Mononuclear cell (primary cell): ENCODE measurements around the gene MLST8. TPM values are rescaled to one million over a fixed set of nuclear protein-coding genes. Genes with fewer than 3 reads are reported as not detected.

Source experiments
- H3K27me3 ChIP-seq: 2 replicates; pipeline ENCODE4 v1.6.0; 2011; ENCODE audit warnings: low read length, control low read depth; ENCODE audit not compliant: insufficient read depth
- H3K4me1 ChIP-seq: 2 replicates; pipeline ENCODE4 v1.5.1; 2011; ENCODE audit warnings: mild to moderate bottlenecking, low read length, control low read depth; ENCODE audit not compliant: insufficient read depth
- H3K4me3 ChIP-seq: 2 replicates; pipeline ENCODE4 v1.5.1; 2011; ENCODE audit warnings: mild to moderate bottlenecking, low read length, moderate library complexity
- H3K9me3 ChIP-seq: 2 replicates; pipeline ENCODE4 v1.5.1; 2011; ENCODE audit warnings: low read depth, mild to moderate bottlenecking, control low read depth, low read length
- total RNA-seq: library from RNA; depleted of rRNA; stranded (reverse); fragments of >200 nt; gene quantifications from one replicate; pipeline ENCODE4 v1.2.3, GENCODE V29; 2012

The MLST8 gene
- total RNA-seq, 1 donor, result 11.0 TPM

DNA sequence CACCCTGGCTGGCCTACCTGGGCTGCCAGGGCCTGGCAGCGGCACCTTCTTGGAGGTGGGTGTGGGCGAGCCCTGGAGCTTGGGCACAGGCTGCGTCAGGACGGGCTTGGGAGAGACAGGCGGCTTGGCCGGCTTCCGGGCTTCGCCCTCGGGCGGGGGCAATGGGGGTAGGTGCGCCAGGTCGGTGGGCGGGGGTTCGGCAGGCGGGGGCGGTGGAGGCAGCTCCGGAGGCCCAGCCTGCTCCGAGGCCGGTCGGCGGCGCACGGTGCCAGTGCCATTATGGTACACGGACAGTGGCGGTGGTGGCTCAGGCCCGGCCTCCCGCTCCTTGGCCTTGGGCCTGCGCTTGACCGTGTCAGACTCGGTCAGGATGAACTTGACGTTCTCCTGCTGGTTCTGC lies 25.7 kb upstream of the MLST8 start:
- no peaks in the 10 kb centered on the region for H3K27me3 ChIP-seq
- no peaks in the 10 kb centered on the region for H3K4me1 ChIP-seq
- H3K4me3 ChIP-seq, result no peak overlapping the region
- no peaks in the 10 kb centered on the region for H3K9me3 ChIP-seq

- Histone ChIP-seq H3K27me3 (no peaks in the 10 kb centered on the region), H3K4me1 (no peaks in the 10 kb centered on the region), H3K4me3 (no peak overlapping the region), H3K9me3 (no peaks in the 10 kb centered on the region)
These were observed 24.8 kb upstream of the MLST8 start for GRCh38 chr16:2180461-2180860.

- no peak overlapping the region for H3K4me3 ChIP-seq
- H3K27me3 ChIP-seq, result no peaks in the 10 kb centered on the region
- H3K4me1 ChIP-seq, result no peaks in the 10 kb centered on the region
- no peaks in the 10 kb centered on the region for H3K9me3 ChIP-seq
These were observed 24.0 kb upstream of the MLST8 start for GRCh38 chr16:2180962-2181923.

DNA sequence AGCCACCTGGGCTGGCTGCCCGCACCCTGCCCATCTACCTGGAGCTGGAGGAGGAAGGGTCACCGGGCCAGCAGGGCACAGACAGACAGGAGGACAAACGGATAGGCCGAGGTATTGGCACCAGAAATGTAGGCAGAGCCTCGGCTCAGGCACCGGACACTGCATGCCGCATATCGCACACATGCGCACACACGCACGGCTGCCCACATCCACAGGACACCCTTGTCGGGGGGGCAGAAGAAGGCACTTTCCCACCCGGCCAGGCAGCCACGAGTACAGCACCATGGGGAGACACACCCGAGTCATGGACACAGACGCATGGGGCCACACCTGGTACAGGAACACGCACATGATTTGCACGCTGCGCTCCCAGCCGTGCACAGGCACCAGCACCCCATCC lies 23.3 kb upstream of the MLST8 start:
- Histone ChIP-seq H3K27me3 (no peaks in the 10 kb centered on the region), H3K9me3 (no peaks in the 10 kb centered on the region), H3K4me1 (no peaks in the 10 kb centered on the region), H3K4me3 (no peak overlapping the region)

- Histone ChIP-seq H3K4me3 (no peak overlapping the region), H3K27me3 (no peaks in the 10 kb centered on the region), H3K9me3 (no peaks in the 10 kb centered on the region), H3K4me1 (no peaks in the 10 kb centered on the region)
These were observed 21.6 kb upstream of the MLST8 start for GRCh38 chr16:2183671-2184070.

GRCh38 chr16:2184346-2184745 lies 20.9 kb upstream of the MLST8 start:
- no peaks in the 10 kb centered on the region for H3K27me3 ChIP-seq
- H3K4me3 ChIP-seq, result no peak overlapping the region
- H3K4me1 ChIP-seq, result no peaks in the 10 kb centered on the region
- H3K9me3 ChIP-seq, result no peaks in the 10 kb centered on the region

- H3K4me3 ChIP-seq, result no peak overlapping the region
- no peaks in the 10 kb centered on the region for H3K9me3 ChIP-seq
- H3K4me1 ChIP-seq, result no peaks in the 10 kb centered on the region
- H3K27me3 ChIP-seq, result no peaks in the 10 kb centered on the region
These were observed 20.3 kb upstream of the MLST8 start for GRCh38 chr16:2184962-2185361.

DNA sequence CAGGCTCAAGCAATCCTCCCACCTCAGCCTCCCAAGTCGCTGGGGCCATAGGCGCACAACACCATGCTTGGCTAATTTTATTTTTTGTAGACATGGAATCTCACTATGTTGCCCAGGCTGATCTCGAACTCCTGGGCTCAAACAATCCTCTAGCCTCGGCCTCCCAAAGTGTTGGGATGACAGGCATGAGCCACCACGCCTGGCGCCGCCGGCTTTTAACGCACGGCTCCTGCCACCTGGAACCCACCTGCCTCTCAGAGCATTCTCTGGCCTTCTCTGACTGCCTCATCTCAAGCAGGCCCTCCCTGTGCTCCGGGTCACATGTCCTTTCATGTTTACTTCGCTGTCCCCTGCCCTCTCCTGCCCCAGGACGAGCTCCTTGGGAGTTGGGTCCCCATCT lies 19.2 kb upstream of the MLST8 start:
- Histone ChIP-seq H3K9me3 (no peaks in the 10 kb centered on the region), H3K4me1 (no peaks in the 10 kb centered on the region), H3K27me3 (no peaks in the 10 kb centered on the region), H3K4me3 (no peak overlapping the region)

DNA sequence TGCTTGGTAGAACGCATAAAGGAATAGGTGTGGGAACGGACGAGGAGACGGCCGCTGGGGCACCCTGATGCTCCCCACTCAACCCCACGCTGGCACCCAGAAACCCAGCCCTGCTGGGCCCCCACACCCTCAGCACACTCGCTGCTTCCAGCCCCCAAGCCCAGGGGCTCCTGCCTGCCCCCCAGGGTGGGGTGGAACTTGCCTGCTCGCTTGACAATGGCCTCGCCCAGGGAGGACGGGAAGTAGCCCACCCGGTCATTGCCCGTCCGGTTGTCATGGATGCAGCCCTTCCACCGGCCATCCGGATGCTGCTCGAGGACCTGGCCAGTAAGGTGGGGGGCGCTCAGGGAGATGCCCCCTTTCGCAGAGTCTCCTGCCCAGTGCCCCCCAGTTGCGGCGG lies 18.7 kb upstream of the MLST8 start:
- H3K4me3 ChIP-seq, result no peak overlapping the region
- H3K9me3 ChIP-seq, result no peaks in the 10 kb centered on the region
- H3K27me3 ChIP-seq, result no peaks in the 10 kb centered on the region
- no peaks in the 10 kb centered on the region for H3K4me1 ChIP-seq

GRCh38 chr16:2187212-2187611 lies 18.0 kb upstream of the MLST8 start:
- no peaks in the 10 kb centered on the region for H3K27me3 ChIP-seq
- H3K4me1 ChIP-seq, result no peaks in the 10 kb centered on the region
- H3K9me3 ChIP-seq, result no peaks in the 10 kb centered on the region
- no peak overlapping the region for H3K4me3 ChIP-seq

DNA sequence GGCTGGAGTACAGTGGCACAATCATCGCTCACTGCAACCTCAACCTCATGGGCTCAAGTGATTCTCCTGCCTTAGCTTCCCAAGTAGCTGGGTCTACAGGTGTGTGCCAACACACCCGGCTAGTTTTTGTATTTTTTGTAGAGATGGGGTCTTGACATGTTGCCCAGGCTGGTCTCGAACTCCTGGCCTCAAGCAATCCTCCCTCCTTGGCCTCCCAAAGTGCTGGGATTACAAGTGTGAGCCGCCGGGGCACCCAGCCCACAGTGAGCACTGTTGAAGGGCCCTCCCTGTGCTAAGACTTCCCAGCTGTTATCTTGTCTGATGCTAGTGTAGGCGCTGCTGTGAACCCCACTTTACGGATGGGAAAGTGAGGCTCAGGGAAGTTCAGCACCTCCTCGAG lies 16.9 kb upstream of the MLST8 start:
- no peaks in the 10 kb centered on the region for H3K9me3 ChIP-seq
- H3K27me3 ChIP-seq, result no peaks in the 10 kb centered on the region
- no peaks in the 10 kb centered on the region for H3K4me1 ChIP-seq
- no peak overlapping the region for H3K4me3 ChIP-seq

DNA sequence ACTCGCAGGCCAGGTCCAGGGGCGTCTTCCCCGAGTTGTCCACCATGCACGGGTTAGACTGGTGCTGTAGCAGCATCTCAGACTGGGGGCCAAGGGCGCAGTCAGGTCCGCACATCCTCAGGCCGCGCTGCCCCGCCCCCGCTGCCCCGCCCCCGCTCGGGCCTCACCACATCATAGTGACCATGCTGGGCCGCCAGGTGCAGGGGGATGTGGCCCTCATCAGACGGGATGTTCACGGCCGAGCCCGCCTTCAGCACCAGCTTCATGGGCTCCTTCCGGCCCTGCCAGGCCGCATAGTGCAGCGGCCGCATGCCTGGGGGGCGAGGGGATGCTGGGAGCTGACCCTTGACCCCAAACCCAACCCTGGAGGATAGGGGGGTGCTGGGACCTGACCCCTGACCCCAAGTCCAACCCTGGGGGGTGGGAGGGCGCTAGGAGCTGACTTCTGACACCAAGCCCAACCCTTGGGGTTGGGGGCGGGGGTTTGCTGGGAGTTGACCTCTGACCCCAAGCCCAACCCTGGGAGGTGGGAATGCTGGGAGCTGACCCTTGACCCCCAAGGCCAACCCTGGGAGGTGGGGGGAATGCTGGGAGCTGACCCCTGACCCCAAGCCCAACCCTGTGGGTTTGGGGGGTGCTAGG lies 15.9 kb upstream of the MLST8 start:
- Histone ChIP-seq H3K4me3 (no peak overlapping the region), H3K9me3 (no peaks in the 10 kb centered on the region), H3K4me1 (no peaks in the 10 kb centered on the region), H3K27me3 (no peaks in the 10 kb centered on the region)

- H3K27me3 ChIP-seq, result peaks cover 6% of the 10 kb centered on the region
- peaks cover 3% of the 10 kb centered on the region for H3K4me1 ChIP-seq
- no peaks in the 10 kb centered on the region for H3K9me3 ChIP-seq
- no peak overlapping the region for H3K4me3 ChIP-seq
These were observed 15.1 kb upstream of the MLST8 start for GRCh38 chr16:2190002-2190658.

GRCh38 chr16:2190659-2191445 lies 14.4 kb upstream of the MLST8 start:
- H3K9me3 ChIP-seq, result no peaks in the 10 kb centered on the region
- H3K4me3 ChIP-seq, result no peak overlapping the region
- H3K27me3 ChIP-seq, result peaks cover 13% of the 10 kb centered on the region
- H3K4me1 ChIP-seq, result peaks cover 10% of the 10 kb centered on the region

- Histone ChIP-seq H3K4me3 (no peak overlapping the region), H3K4me1 (peaks cover 11% of the 10 kb centered on the region), H3K27me3 (peaks cover 14% of the 10 kb centered on the region), H3K9me3 (no peaks in the 10 kb centered on the region)
These were observed 13.9 kb upstream of the MLST8 start for GRCh38 chr16:2191446-2191706.
